Parathyroid adenoma (tissue), 2 donors: Measurements from ENCODE around the gene COL23A1.

Source experiments
- H2AFZ ChIP-seq: fragments of 300-600 bp; sonication (generic); one replicate; pipeline ENCODE4 v1.7.0; 2017; ENCODE audit warnings: antibody characterized with exemption, mild to moderate bottlenecking
- H3K27ac ChIP-seq: fragments of 300-600 bp; sonication (generic); one replicate; pipeline ENCODE4 v1.7.0; 2017
- H3K27me3 ChIP-seq: fragments of 300-600 bp; sonication (generic); one replicate; pipeline ENCODE4 v1.7.0; 2017; ENCODE audit warnings: low read length; ENCODE audit not compliant: control insufficient read depth, insufficient read depth
- H3K36me3 ChIP-seq: fragments of 300-600 bp; sonication (generic); one replicate; pipeline ENCODE4 v1.7.0; 2017; ENCODE audit warnings: low read length; ENCODE audit not compliant: control insufficient read depth, insufficient read depth
- H3K4me1 ChIP-seq: fragments of 300-600 bp; sonication (generic); one replicate; pipeline ENCODE4 v1.7.0; 2017; ENCODE audit warnings: control low read depth
- H3K4me2 ChIP-seq: fragments of 300-600 bp; sonication (generic); one replicate; pipeline ENCODE4 v1.7.0; 2017; ENCODE audit warnings: low read length
- H3K4me3 ChIP-seq: fragments of 300-600 bp; sonication (generic); one replicate; pipeline ENCODE4 v1.7.0; 2017; ENCODE audit warnings: low read depth, low read length
- H3K79me2 ChIP-seq: fragments of 300-600 bp; sonication (generic); one replicate; pipeline ENCODE4 v1.7.0; 2017; ENCODE audit warnings: control low read depth
- H3K9ac ChIP-seq: fragments of 300-600 bp; sonication (generic); one replicate; pipeline ENCODE4 v1.7.0; 2017; ENCODE audit warnings: mild to moderate bottlenecking
- H3K9me3 ChIP-seq: fragments of 300-600 bp; sonication (generic); one replicate; pipeline ENCODE4 v1.7.0; 2017; ENCODE audit warnings: low read length; ENCODE audit not compliant: control insufficient read depth
- CTCF ChIP-seq: fragments of 300-600 bp; sonication (generic); IDR thresholded peaks from one replicate; pipeline ENCODE4 v1.7.0; 2017; ENCODE audit warnings: antibody characterized with exemption, mild to moderate bottlenecking
- donor health status: primary hyperparathyroidism.

Gene COL23A1

DNA sequence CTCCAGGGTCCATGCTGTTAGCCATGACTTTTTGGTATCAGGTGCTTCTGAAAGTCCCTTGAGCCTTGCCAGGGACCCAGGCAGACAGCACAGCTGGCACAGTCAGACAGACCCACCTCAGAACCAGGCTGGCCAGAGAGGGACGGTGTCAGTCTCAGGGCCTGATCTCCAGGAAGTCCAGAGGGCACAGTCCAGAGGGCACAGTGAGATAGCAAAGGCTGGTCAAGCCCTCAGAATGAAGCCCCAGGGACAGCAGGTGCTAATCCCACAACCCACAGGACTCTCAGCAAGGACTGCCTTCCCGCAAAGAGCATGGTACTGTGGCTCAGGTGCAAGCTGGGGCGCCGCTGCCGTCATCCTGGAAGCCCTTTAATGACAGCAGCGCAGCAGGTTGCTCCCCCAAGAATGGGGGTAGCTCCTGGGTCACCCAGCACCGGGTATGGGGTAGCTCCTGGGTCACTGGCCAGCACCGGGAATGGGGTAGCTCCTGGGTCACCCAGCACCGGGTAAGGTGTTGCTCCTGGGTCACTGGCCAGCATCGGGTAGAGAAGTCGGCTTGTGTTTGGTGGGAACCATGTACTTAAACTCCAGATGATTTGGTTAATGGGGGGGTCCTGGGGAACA lies 252.0 kb downstream of the COL23A1 start:
- Histone ChIP-seq H3K27me3 (no peaks in the 10 kb centered on the region), H3K9ac (no peak overlapping the region), H3K4me3 (no peak overlapping the region), H3K27ac (no peak overlapping the region), H3K4me1 (no peaks in the 10 kb centered on the region), H3K36me3 (no peaks in the 10 kb centered on the region), H3K9me3 (no peaks in the 10 kb centered on the region), H3K79me2 (no peaks in the 10 kb centered on the region), H2AFZ (no peak overlapping the region), H3K4me2 (no peak overlapping the region)
- no peak for TF ChIP-seq CTCF

- H3K27ac ChIP-seq: no peak overlapping the region
- no peak overlapping the region for H3K4me3 ChIP-seq
- H3K9ac ChIP-seq: no peak overlapping the region
- H3K9me3 ChIP-seq: no peaks in the 10 kb centered on the region
- H2AFZ ChIP-seq: no peak overlapping the region
- H3K27me3 ChIP-seq: no peaks in the 10 kb centered on the region
- no peaks in the 10 kb centered on the region for H3K79me2 ChIP-seq
- H3K36me3 ChIP-seq: no peaks in the 10 kb centered on the region
- no peaks in the 10 kb centered on the region for H3K4me1 ChIP-seq
- no peak for TF ChIP-seq CTCF
- no peak overlapping the region for H3K4me2 ChIP-seq
Observed at GRCh38 chr5:178337334-178337741, 252.9 kb downstream of the COL23A1 start.

DNA sequence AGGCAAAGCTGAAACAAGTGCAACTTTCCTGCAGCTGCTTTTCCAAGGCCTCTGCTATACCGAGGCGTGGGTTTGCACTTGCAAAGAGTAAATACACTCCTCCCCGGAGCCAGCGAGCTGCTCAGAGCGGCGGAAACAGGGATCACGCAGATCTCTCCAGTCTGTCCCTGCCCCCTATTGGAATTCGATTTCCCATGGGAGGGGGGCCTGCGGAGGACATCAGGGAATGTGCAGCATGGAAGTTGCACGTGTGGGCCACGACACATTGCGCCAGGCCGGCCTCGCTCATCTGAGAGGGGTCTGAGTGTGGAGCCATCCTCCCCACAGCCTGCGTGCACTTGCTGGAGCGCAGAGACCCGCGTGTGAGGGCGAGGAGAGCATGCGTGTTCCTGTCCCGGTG lies 253.3 kb downstream of the COL23A1 start:
- H3K4me2 ChIP-seq: no peak overlapping the region
- no peak overlapping the region for H3K27ac ChIP-seq
- H2AFZ ChIP-seq: no peak overlapping the region
- H3K9ac ChIP-seq: no peak overlapping the region
- no peaks in the 10 kb centered on the region for H3K27me3 ChIP-seq
- no peaks in the 10 kb centered on the region for H3K36me3 ChIP-seq
- no peaks in the 10 kb centered on the region for H3K79me2 ChIP-seq
- no peak overlapping the region for H3K4me3 ChIP-seq
- TF ChIP-seq CTCF: no peak
- no peaks in the 10 kb centered on the region for H3K9me3 ChIP-seq
- no peaks in the 10 kb centered on the region for H3K4me1 ChIP-seq

DNA sequence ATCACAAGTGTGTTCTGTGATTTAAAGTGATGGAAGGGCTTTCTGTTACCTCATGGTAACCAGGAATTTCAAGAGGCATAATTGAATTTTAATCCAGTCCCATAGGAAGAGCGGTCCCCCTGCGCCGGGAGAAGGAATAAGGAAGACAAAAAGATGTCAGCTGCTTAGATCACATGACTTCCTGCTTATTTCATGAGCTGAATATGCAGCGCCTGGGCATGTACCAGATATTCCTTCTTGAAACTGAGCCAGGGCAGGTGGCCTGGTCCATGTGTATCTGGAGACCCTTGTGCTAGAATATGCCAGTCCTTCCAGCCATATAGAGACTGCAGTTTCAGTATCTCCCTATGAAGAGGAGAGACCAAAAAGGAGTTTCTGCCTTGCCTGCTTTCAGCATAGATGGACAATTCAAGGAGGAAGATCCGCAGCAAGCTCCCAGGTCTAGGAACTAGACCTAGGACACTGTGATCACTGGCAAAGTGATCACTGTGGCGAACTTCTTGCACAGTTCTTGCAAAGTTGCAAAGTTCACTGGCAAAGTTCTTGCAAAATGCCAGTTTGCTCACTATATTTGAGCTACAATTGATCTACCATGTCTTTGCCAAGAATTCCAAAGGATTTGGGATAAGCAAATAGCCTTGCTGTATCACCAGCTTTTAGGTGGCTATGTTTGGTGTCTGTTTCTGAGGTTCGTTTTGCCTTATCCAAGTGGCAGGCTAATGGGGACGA lies 254.7 kb downstream of the COL23A1 start:
- Histone ChIP-seq H3K9ac (no peak overlapping the region), H3K9me3 (no peaks in the 10 kb centered on the region), H3K4me1 (no peaks in the 10 kb centered on the region), H3K27ac (no peak overlapping the region), H3K36me3 (no peaks in the 10 kb centered on the region), H3K27me3 (no peaks in the 10 kb centered on the region), H3K4me2 (no peak overlapping the region), H3K4me3 (no peak overlapping the region), H3K79me2 (no peaks in the 10 kb centered on the region), H2AFZ (no peak overlapping the region)
- no peak for TF ChIP-seq CTCF

DNA sequence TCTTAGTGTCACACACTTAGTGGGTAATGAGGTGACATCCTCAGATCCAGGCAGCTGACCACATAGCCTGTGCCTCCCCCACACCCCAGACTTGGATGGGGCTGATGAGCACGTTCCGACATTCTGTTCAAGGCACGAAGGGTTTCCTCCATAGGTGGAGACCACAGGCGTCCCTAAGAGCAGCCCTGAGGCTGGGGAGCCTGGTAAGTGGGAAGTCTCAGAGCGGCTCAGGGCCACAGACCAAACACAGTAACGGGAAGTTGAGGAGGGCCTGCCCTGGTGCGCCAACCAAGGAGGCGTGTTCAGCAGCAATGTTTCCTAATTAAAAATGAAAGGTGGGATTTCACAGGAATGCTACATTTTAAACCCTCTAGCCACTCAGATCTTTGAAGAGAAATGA lies 255.3 kb downstream of the COL23A1 start:
- H2AFZ ChIP-seq: no peak overlapping the region
- no peaks in the 10 kb centered on the region for H3K9me3 ChIP-seq
- no peak overlapping the region for H3K4me3 ChIP-seq
- no peaks in the 10 kb centered on the region for H3K27me3 ChIP-seq
- H3K4me2 ChIP-seq: no peak overlapping the region
- H3K36me3 ChIP-seq: no peaks in the 10 kb centered on the region
- TF ChIP-seq CTCF: no peak
- H3K79me2 ChIP-seq: no peaks in the 10 kb centered on the region
- no peak overlapping the region for H3K27ac ChIP-seq
- H3K9ac ChIP-seq: no peak overlapping the region
- no peaks in the 10 kb centered on the region for H3K4me1 ChIP-seq
